H1 (cell line): ENCODE results near the gene OR2F2. TPM values are rescaled to one million over a fixed set of nuclear protein-coding genes. Genes with fewer than 3 reads are reported as not detected.

Experiments used
- CTCF ChIA-PET: fragments of 300-600 bp; sonication (Branson Sonifier 250); formaldehyde crosslinking; loops from one replicate; lab custom pipeline; 2021; ENCODE audit not compliant: partially characterized antibody; lab: Charles Lee
- POLR2A ChIA-PET: fragments of 300-600 bp; sonication (Branson Sonifier 250); formaldehyde crosslinking; loops from one replicate; lab custom pipeline; 2021; ENCODE audit warnings: inconsistent platforms; ENCODE audit not compliant: partially characterized antibody; lab: Charles Lee
- DNase-seq, 2 experiments: peaks; one replicate each; pipeline versions ENCODE4 v3.0.0 to v3.0.0-alpha.2; 2010 to 2022; ENCODE audit warnings: low spot score in 2 of 2, low read depth in 1 of 2, mixed read lengths in 1 of 2
- FAIRE-seq: peaks from 2 replicates; lab custom pipeline; 2011; peaks lifted over from hg19 to GRCh38; lab: Jason Lieb, UNC
- H2AFZ ChIP-seq: 2 replicates; pipeline ENCODE4 v1.8.1; 2012; ENCODE audit warnings: low read length, inconsistent platforms
- H2AK5ac ChIP-seq: 2 replicates; pipeline ENCODE4 v1.6.1; 2013; ENCODE audit warnings: low read depth, low read length
- H2BK120ac ChIP-seq: replicated peaks from 2 replicates; pipeline ENCODE3; 2013; ENCODE audit warnings: low read depth, low read length, inconsistent platforms
- H2BK12ac ChIP-seq: 2 replicates; pipeline ENCODE4 v1.6.1; 2013; ENCODE audit warnings: low read depth, low read length
- H2BK15ac ChIP-seq: 2 replicates; pipeline ENCODE4 v1.6.1; 2013; ENCODE audit warnings: low read length
- H2BK20ac ChIP-seq: 2 replicates; pipeline ENCODE4 v1.6.1; 2013; ENCODE audit warnings: low read length
- H2BK5ac ChIP-seq: 2 replicates; pipeline ENCODE4 v1.6.1; 2013; ENCODE audit warnings: low read depth, low read length
- H3K14ac ChIP-seq: 2 replicates; pipeline ENCODE4 v1.6.1; 2013; ENCODE audit warnings: inconsistent platforms; ENCODE audit not compliant: insufficient read length
- H3K18ac ChIP-seq: 2 replicates; pipeline ENCODE4 v1.6.1; 2013; ENCODE audit warnings: low read length; ENCODE audit errors: extremely low read depth
- H3K23ac ChIP-seq: 2 replicates; pipeline ENCODE4 v1.6.1; 2013; ENCODE audit warnings: inconsistent platforms; ENCODE audit not compliant: insufficient read length
- H3K23me2 ChIP-seq: 2 replicates; pipeline ENCODE4 v1.6.1; 2013; ENCODE audit warnings: low read depth, low read length
- H3K27ac ChIP-seq: 2 replicates; pipeline ENCODE4 v1.6.1; 2011; ENCODE audit warnings: low read depth, low read length, inconsistent platforms
- H3K27me3 ChIP-seq, 4 experiments: replicated peaks in 1 of 4; 1 replicate in 1 of 4; 2 replicates in 3 of 4; pipeline versions ENCODE4 v1.6.1 to v1.8.1; 2011 to 2013; ENCODE audit warnings: low read length in 3 of 4, mild to moderate bottlenecking in 3 of 4, inconsistent platforms in 2 of 4, mixed read lengths in 2 of 4, moderate library complexity in 1 of 4; ENCODE audit not compliant: control insufficient read depth in 3 of 4, insufficient read depth in 3 of 4; ENCODE audit errors: extremely low read depth in 1 of 4
- H3K36me3 ChIP-seq, 4 experiments: 2 replicates each; pipeline versions ENCODE4 v1.6.1 to v1.8.1; 2011 to 2013; ENCODE audit warnings: mild to moderate bottlenecking in 4 of 4, low read length in 3 of 4, moderate library complexity in 2 of 4, control low read depth in 1 of 4, inconsistent platforms in 1 of 4; ENCODE audit not compliant: insufficient read depth in 4 of 4, control insufficient read depth in 2 of 4
- H3K4ac ChIP-seq: replicated peaks from 2 replicates; pipeline ENCODE3; 2013; ENCODE audit warnings: low read length, low read depth, mixed read lengths, inconsistent platforms; ENCODE audit not compliant: insufficient read length
- H3K4me1 ChIP-seq, 4 experiments: replicated peaks in 1 of 4; 1 replicate in 1 of 4; 2 replicates in 3 of 4; pipeline versions ENCODE4 v1.6.1 to v1.8.1; 2011 to 2013; ENCODE audit warnings: low read length in 3 of 4, inconsistent platforms in 2 of 4, mixed read lengths in 1 of 4; ENCODE audit not compliant: insufficient read depth in 4 of 4, control insufficient read depth in 3 of 4
- H3K4me2 ChIP-seq, 2 experiments: 2 replicates each; pipeline versions ENCODE4 v1.6.1 to v1.8.1; 2011 to 2013; ENCODE audit warnings: low read depth in 2 of 2, low read length in 2 of 2, control low read depth in 1 of 2, inconsistent platforms in 1 of 2, mild to moderate bottlenecking in 1 of 2; ENCODE audit not compliant: insufficient read depth in 1 of 2
- H3K4me3 ChIP-seq, 4 experiments: fragments of 200-600, 300-600 bp in 1 of 4; sonication (generic), shearing (Covaris generic), sonication (Bioruptor Twin) in 1 of 4; 2 replicates each; pipeline versions ENCODE4 v1.5.1 to v1.8.1; 2011 to 2016; ENCODE audit warnings: low read length in 4 of 4, low read depth in 3 of 4, control low read depth in 2 of 4, inconsistent platforms in 2 of 4, mild to moderate bottlenecking in 2 of 4, mixed read lengths in 1 of 4, moderate library complexity in 1 of 4; ENCODE audit not compliant: insufficient read depth in 2 of 4; ENCODE audit errors: extremely low read depth in 1 of 4
- H3K56ac ChIP-seq: replicated peaks from 2 replicates; pipeline ENCODE3; 2013; ENCODE audit warnings: low read depth, mild to moderate bottlenecking, mixed read lengths, low read length, inconsistent platforms; ENCODE audit not compliant: insufficient read length
- H3K79me1 ChIP-seq: 2 replicates; pipeline ENCODE4 v1.6.1; 2013; ENCODE audit warnings: low read depth, low read length, control low read depth
- H3K79me2 ChIP-seq, 2 experiments: 2 replicates each; pipeline versions ENCODE4 v1.6.1 to v1.8.1; 2012 to 2013; ENCODE audit warnings: low read length in 2 of 2, mild to moderate bottlenecking in 2 of 2, inconsistent platforms in 1 of 2; ENCODE audit not compliant: insufficient read depth in 2 of 2, control insufficient read depth in 1 of 2
- H3K9ac ChIP-seq, 4 experiments: replicated peaks in 1 of 4; 1 replicate in 1 of 4; 2 replicates in 3 of 4; pipeline versions ENCODE4 v1.6.1 to v1.8.1; 2011 to 2013; ENCODE audit warnings: low read depth in 3 of 4, low read length in 3 of 4, control low read depth in 2 of 4, mild to moderate bottlenecking in 2 of 4, moderate library complexity in 2 of 4, inconsistent platforms in 1 of 4; ENCODE audit errors: extremely low read depth in 1 of 4
- H3K9me3 ChIP-seq, 2 experiments: 2 replicates each; pipeline versions ENCODE4 v1.6.1 to v1.8.1; 2012 to 2013; ENCODE audit warnings: mild to moderate bottlenecking in 2 of 2, moderate library complexity in 2 of 2, control low read depth in 1 of 2, inconsistent platforms in 1 of 2, low read depth in 1 of 2, low read length in 1 of 2, mixed read lengths in 1 of 2; ENCODE audit not compliant: insufficient read depth in 2 of 2
- H4K20me1 ChIP-seq, 2 experiments: replicated peaks in 1 of 2; 2 replicates each; pipeline versions ENCODE3 to v1.8.1; 2011 to 2013; ENCODE audit warnings: inconsistent platforms in 2 of 2, low read length in 2 of 2, mild to moderate bottlenecking in 1 of 2; ENCODE audit not compliant: insufficient read depth in 2 of 2, control insufficient read depth in 1 of 2
- H4K5ac ChIP-seq: 2 replicates; pipeline ENCODE4 v1.6.1; 2013; ENCODE audit warnings: low read length, low read depth, mixed read lengths, inconsistent platforms; ENCODE audit not compliant: insufficient read length
- H4K8ac ChIP-seq: 2 replicates; pipeline ENCODE4 v1.8.0; 2013; ENCODE audit warnings: mild to moderate bottlenecking, moderate library complexity, low read length, inconsistent platforms; ENCODE audit not compliant: insufficient read depth; ENCODE audit errors: extremely low read depth
- H4K91ac ChIP-seq: replicated peaks from 2 replicates; pipeline ENCODE3; 2013; ENCODE audit warnings: low read length, mixed read lengths, inconsistent platforms; ENCODE audit not compliant: insufficient read length
- ASH2L ChIP-seq: fragments of 200-600, 300-600 bp; sonication (generic); IDR thresholded peaks from one replicate; pipeline ENCODE4 v1.7.1; 2017; ENCODE audit warnings: low read length
- CBX8 ChIP-seq: fragments of 300-800, 300-1000 bp; sonication (generic); IDR thresholded peaks from 2 replicates; pipeline ENCODE4 v1.7.1; 2016; ENCODE audit warnings: low read depth, low read length, borderline replicate concordance
- SIN3A ChIP-seq, 2 experiments: IDR thresholded peaks in 1 of 2; conservative IDR thresholded peaks in 1 of 2; 2 replicates each; pipeline ENCODE4 v1.6.1; 2011 to 2012; ENCODE audit warnings: low read length in 2 of 2, improper control_type of control experiment in 1 of 2, low read depth in 1 of 2, mild to moderate bottlenecking in 1 of 2
- WGBS, 2 experiments: shearing (Covaris generic) in 1 of 2; methylation state at CpG; one replicate each; pipeline versions ENCODE4 v1.1.6 to v1.1.7; 2013 to 2015; ENCODE audit warnings: low lambda C conversion rate in 2 of 2, mixed read lengths in 2 of 2, inconsistent platforms in 1 of 2, low coverage in 1 of 2, missing lambda C conversion rate in 1 of 2; ENCODE audit not compliant: insufficient replicate concordance in 2 of 2, insufficient coverage in 1 of 2, insufficient read length in 1 of 2; ENCODE audit errors: extremely low coverage in 1 of 2, missing lambda C conversion rate in 1 of 2; 5-methylcytosine and 5-hydroxymethylcytosine counted together
- polyA plus RNA-seq, 7 experiments: library from polyadenylated mRNA; depleted of rRNA in 3 of 7; stranded (reverse) in 5 of 7; unstranded in 2 of 7; fragments of >200 nt in 5 of 7; fragments of 200-250 nt in 2 of 7; gene quantifications; 1 replicate in 5 of 7; 2 replicates in 1 of 7; 4 replicates in 1 of 7; pipeline versions ENCODE4 v1.2.1 to v1.2.3, GENCODE V29; 2011 to 2013; ENCODE audit warnings: missing spikeins in 2 of 7, mixed read lengths in 2 of 7
- total RNA-seq: library from RNA; stranded (reverse); fragmentation: NEBNext Ultra II Directional; extraction: Animal tissue kit (Norgen Biotek cat#: 25700); gene quantifications from 2 replicates; pipeline ENCODE4 v1.2.1, GENCODE V29; 2021

OR2F2 gene
- total and polyA plus RNA-seq, 2 of the 8 experiments (the other 6 are each of a cell fraction or from before 2014, with no cell fraction given), result not detected

DNA sequence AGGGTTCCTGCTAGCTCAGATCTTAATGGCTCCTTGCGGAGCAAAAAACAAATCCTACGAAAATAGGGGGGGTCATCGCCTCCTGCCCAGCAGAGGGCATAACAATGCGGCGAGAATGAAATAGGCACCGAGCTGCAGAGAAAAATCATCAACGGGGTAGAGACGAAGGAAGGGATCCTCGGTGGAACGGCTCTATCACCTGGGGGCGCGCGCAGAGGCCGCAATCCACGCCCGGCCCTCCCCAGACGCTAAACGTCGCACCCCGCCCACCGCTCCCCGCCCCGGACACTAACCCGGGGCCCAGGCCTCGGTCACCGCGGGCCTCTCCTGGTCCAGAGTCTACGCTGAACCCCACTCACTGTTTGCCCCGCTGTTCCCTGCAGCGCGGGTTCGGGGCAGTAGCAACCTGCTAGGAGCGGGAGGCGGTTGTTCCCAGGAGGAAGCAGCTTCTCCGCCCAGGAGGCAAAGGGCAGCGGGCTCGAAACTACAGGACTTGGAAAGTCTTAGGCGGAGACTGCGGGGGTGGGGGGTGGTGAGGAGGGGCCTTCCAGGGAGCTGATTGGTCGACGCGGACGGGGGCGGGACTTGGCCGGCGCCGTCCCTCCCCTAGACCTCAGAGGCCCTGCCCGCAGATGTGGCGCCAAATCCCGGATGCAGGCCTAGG, 33.2 kb upstream of the OR2F2 start, which contains the start of gene TCAF1:
Gene TCAF1, minus strand, starts transcription at position 509 of the 664 bp plus-strand sequence. CDS start 25,568 bp downstream, outside the sequence.
- CTCF ChIA-PET, result interaction anchor here (0.6 to 2.7 kb wide), 12 partner anchors 9 to 209 kb away, joined by 3 to 13 read pairs (median 4); no protein-coding TSS in a partner anchor
- TF ChIP-seq ASH2L (peak; percentile 77), CBX8 (no peak), SIN3A (conservative IDR thresholded peaks at IDR 0.05 in 1 of 2, IDR thresholded peaks at IDR 0.05 in 1 of 2; ENCODE audit: low read depth in 1 of 2, low read length in 2 of 2) (peak in 1 of 2 experiments; percentile 51; a peak in 2 of 4 replicates)

More for the DNA sequence above, 33.2 kb upstream of the OR2F2 start, which contains the start of gene TCAF1:
- Histone ChIP-seq H3K27me3 (no peaks in the 10 kb centered on the region), H3K27ac (peak within 1 kb of the TSS; percentile 82), H2BK12ac (no peak within 1 kb of the TSS; the same call in 1 of the 2 replicates), H3K4me3 (peak within 1 kb of the TSS; percentile 77 to 89 (median 86)), H3K9ac (peak within 1 kb of the TSS; percentile 58 to 85 (median 82)), H4K20me1 (peaks cover 6 to 7% of the 10 kb centered on the region in 2 experiments), H2BK5ac (peak within 1 kb of the TSS; percentile 92), H3K79me2 (peaks cover 4 to 45% of the 10 kb centered on the region in 2 experiments), H4K5ac (peak within 1 kb of the TSS; percentile 97), H3K23me2 (peaks cover 2% of the 10 kb centered on the region; the same call in 1 of the 2 replicates), H4K91ac (no peak within 1 kb of the TSS), H3K14ac (no peak within 1 kb of the TSS), H4K8ac (peak within 1 kb of the TSS; percentile 95; the same call in 1 of the 2 replicates), H3K23ac (no peak within 1 kb of the TSS), H2BK20ac (no peak within 1 kb of the TSS), H3K4me2 (peak within 1 kb of the TSS; percentile 80 to 85), H3K79me1 (0 out of 2 replicates have a peak, but pooled peaks cover 3% of the 10 kb centered on the region), H3K36me3 (0 out of 8 replicates have a peak, but pooled peaks cover 0 to 3% (median 0%) of the 10 kb centered on the region in 4 experiments), H3K56ac (peak within 1 kb of the TSS; percentile 62), H3K18ac (peak within 1 kb of the TSS; percentile 76; the same call in 1 of the 2 replicates), H2BK120ac (no peak within 1 kb of the TSS), H2AK5ac (no peak within 1 kb of the TSS; the same call in 1 of the 2 replicates), H3K9me3 (no peaks in the 10 kb centered on the region), H2AFZ (no peak within 1 kb of the TSS; the same call in 1 of the 2 replicates), H2BK15ac (no peak within 1 kb of the TSS), H3K4me1 (peaks cover 11 to 37% (median 24%) of the 10 kb centered on the region in 4 experiments), H3K4ac (no peak within 1 kb of the TSS)
- FAIRE-seq (no peak), DNase-seq (peak; percentile 88 to 90)
- WGBS, 2 experiments, result 0% methylated on average over 33 of the region's 50 CpGs; no CpG with 5 or more reads in 1 of the 2 experiments
- POLR2A ChIA-PET, result interaction anchor here (0.8 to 4.2 kb wide), 5 partner anchors 9 to 24 kb away, joined by 3 to 73 read pairs (median 5); no protein-coding TSS in a partner anchor
